ENCODE measurements around the gene WDR72.

WDR72 gene

DNA sequence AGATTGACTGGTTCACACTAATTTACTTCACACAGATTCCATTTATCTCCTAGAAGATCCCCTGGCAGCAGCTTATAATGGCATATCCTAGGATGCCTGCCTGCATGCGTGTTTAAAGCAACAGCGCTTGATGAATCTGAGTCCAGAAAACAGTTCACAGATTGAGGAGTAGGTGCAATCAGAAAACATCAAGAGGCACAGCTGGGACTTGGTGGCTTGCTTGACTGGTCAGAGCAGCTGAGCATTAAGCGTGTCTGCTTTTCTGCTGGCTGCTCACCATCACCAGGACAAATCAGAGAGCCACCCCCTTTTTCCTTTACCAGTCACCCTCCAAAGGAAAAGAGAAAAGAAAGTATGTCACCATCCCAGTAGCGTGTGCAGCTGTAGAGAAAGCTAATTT lies 223.6 kb downstream of the WDR72 start:
- DNase-seq (ENCODE audit: low read depth, low spot score), result no peak

DNA sequence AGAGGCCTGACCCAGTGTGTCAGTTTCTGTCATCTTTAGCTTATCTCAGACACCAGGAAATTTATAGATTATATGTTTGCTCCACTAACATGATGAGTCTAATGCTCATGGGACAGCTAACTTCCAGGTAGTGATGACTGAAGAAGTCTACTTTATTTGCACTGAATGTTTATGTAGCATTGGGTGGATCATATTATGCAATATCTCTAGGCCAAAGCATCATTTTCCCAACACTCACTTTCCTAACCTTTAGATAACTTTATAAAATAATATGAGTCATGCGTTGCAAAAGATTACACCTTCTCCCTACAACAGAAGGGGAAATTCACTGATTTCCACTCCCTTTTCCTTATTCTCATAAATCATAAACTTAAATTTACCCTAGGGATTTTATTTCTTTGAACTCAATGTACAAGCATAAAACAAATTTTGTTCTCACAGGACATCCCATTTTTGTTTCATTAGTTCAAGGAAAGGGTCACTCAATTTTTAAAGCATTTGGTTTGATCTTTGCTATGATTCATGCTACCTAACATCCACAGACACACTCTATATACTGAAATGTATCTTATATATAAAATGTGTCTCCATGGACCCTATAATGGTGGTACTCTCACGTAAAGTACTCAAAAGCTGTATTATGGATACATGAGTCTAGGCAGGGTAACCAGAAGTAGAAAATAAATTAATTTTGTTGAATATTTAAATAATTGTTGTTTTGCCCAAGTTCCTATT lies 225.2 kb downstream of the WDR72 start:
- no peak for DNase-seq (ENCODE audit: low read depth, low spot score)

DNA sequence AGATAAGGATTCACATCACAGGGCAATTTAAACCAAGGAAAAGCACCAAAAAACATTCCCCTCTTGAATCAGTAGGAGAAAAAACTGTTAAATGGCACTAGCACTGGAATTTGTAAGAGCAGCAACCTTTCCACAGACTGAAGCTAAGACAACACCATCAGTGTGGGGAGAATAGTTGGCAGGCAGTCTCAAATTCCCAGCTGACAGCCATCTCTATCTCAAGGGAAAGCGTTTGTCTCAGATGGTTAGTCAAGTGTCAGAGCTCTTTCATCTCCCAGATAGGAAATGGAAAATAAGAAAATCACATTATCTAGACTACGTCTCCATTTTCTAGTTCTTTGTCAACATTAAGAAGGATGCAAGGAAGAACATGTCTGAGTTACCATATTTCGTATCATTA lies 228.7 kb downstream of the WDR72 start:
- no peak for DNase-seq (ENCODE audit: low read depth, low spot score)

DNA sequence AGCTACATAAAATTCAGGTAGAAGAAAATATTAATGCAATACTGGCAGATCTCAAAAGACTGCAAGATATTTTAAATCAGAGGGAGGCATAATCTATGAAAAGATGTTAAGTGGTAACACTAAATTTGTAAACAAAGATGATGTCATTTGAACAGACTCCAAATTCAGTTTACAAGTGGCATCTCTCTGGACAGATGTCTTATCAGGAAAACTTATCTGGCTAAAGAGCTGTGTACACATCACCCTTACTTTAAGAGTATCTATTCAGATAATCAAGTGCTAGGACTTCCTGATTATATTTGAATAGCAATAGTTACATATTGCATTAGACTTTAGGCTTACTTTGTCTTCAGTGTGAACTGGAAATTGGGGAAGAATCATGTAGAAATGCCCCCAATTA lies 231.5 kb downstream of the WDR72 start:
- no peak for DNase-seq (ENCODE audit: low read depth, low spot score)

DNA sequence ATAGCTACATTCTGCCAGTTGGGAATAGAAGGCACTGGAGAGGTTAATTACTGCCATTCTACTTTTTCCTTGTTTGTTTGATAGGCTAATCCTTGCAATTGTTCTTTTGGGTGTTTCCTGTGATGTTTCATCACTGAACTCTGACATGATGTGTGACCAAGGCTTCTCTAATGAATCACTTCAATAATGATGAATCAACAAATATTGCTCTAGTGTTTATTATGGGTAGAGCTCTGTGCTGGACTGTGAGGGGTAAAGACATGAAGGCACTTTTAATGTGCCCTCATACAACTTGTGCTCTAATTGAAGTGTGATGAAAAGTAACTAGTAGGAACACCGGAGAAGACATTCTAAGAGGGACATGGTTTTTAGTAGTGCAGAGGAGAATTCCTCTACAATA lies 233.6 kb downstream of the WDR72 start:
- no peak for DNase-seq (ENCODE audit: low read depth, low spot score)

DNA sequence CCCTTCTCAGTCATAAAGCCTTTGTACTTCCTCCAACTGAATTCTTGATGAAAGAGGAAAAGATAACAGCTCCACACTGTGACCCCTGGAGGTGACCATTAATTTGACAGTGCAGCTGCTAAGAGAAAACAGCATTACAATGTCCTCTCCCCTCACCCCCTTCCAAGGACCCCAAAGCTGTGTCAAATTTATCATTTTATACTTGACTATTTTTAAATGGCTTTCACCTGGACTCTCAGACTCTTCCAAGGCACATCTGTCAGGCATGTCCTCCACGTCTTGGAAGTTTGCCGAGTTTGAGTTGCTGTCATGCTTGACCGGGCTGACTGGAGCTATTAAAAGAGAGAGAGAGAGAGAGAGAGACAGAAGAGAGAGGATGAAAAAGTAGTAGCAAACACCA lies 236.5 kb downstream of the WDR72 start:
- no peak for DNase-seq (ENCODE audit: low read depth, low spot score)

DNA sequence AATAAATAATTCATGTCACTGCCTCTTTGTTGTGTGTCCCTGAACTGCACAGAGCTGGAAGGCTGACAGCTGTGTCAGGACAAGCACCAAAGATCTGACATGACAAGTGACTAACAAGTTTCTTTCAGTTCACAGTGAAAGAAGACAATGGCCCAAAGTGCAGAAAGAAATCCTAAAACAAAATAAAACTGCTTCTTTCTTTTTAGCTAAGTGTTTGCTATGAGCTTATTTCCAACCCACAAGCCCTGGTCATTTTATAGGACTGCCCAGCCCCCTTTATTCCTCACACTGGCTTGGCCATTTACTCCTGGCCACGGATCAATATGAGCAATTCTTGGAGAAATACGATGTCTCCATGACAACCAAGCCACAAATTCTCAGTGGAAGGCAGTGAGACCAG lies 238.5 kb downstream of the WDR72 start:
- no peak for DNase-seq (ENCODE audit: low read depth, low spot score)

DNA sequence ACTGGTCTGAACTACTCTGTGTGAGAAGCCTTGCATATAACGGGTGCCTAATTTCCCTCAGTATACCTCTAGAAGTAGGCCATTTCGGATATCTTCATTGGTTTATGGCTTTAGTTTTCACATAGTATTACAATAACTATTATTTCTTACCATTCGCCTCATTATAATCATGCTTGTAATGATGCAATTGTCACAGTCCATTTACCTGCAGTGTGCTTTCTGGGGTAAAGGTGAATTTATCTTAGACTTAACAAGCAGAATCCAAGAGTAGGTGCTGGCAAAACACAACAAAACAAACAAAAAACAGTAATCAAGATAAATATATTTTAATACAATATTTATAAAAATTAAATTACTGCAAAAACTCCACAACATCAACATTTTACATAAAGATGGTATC lies 246.0 kb downstream of the WDR72 start:
- no peak for DNase-seq (ENCODE audit: low read depth, low spot score)

DNA sequence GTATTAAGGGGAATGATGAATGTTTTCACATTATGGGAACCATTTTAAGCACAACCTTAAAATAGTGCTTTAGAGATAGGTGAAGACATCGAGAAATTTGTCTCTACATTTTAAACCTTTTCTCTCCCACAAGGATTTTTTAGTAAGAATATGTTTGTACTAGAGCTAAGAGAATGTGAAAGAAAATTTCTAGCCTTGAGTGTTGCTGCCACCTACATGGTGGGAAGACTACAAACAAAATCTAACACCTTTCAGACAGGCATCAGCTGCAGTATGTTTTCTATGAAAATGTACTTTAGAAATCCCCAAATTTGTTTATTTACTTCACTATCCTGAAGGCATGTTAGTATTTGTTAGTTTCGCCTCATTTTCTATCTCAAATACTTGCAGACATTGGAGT lies 247.4 kb downstream of the WDR72 start:
- no peak for DNase-seq (ENCODE audit: low read depth, low spot score)

DNA sequence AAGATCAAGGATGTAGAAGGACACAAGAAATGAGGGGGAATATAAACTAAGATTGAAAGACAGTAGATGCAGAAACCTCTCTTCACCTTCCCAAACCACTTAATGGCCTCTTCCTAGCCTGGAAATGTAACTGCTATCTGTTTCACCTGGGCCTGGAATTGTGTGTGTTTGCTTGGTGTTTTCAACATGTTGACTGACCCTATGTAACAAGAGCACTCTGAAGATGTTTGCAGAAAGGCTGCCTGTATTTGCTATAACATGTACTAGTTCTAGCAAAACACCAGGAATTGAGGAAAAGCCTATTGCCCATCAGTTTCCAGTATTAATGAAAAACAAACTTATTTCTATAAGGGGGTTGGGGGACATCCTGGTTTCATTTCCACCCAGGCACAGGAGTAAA lies 248.3 kb downstream of the WDR72 start:
- no peak for DNase-seq (ENCODE audit: low read depth, low spot score)

DNA sequence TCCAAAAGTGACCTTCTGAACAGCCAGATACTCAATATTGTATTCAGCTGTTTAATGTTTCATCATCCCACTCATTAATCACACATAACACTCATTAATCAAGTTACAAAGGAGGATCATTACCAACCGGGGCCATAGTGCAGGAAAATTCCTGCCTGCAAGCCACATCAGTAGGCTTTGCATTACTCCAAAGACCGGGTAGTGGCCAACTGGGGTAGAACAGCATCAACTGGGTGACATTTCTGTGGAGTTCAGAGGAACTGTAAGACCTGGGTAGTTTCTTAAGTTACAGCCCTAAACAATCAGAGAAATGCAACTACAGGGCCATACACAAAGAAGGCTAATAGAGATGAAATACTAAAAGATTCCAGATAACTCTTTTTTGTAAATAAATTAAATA lies 253.1 kb downstream of the WDR72 start:
- no peak for DNase-seq (ENCODE audit: low read depth, low spot score)

DNA sequence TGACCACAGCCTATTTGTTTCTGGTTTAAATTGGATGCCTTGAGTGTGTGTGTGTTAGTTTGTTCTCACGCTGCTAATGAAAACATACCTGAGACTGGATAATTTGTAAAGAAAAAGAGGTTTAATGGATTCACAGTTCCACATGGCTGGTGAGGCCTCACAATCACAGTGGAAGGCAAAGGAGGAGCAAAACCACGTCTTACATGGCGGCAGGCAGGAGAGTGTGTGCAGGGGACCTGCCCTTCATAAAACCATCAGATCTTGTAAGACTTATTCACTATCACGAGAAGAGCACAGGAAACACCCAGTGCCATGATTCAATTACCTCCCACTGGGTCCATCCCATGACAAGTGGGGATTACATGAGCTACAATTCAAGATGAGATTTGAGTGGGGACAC lies 260.5 kb downstream of the WDR72 start:
- DNase-seq (ENCODE audit: low read depth, low spot score), result no peak

DNA sequence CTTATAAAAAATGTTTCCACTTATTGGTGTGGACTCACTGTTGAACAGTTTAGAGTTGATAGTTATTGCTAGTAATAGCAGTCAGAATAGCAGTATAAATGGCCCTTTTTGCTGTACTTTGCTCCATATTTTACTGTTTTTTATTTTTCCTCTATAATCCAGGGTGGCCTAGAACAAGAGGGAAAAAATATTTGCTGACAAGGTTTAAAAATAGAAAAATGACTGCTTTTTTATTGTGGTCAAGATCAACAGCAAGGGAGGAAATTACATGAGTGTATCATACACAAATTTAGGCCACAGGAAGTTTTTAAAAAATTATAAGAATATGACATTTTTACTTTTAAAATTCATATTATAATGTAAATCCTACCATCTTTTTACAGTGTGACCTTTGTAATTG lies 269.1 kb downstream of the WDR72 start:
- DNase-seq (ENCODE audit: low read depth, low spot score), result no peak

DNA sequence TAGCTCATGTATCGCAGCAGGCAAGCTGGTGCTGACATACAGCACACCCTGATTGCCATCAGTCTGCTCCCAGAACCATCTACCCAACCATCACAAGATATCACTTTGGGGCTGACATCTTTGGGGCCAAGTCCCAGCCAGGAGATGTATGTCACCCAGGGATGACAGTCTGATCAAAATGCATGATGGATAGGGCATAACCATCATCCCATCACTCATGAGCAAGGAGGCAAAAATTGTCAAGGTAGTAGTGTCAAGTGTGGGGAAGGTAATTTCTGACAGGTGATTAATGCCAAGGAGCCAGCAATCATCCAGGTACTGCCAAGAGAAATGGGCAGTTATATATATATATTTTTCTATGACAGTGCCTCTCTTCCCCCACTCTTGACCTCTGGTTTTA lies 277.4 kb downstream of the WDR72 start:
- DNase-seq (ENCODE audit: low read depth, low spot score), result no peak

DNA sequence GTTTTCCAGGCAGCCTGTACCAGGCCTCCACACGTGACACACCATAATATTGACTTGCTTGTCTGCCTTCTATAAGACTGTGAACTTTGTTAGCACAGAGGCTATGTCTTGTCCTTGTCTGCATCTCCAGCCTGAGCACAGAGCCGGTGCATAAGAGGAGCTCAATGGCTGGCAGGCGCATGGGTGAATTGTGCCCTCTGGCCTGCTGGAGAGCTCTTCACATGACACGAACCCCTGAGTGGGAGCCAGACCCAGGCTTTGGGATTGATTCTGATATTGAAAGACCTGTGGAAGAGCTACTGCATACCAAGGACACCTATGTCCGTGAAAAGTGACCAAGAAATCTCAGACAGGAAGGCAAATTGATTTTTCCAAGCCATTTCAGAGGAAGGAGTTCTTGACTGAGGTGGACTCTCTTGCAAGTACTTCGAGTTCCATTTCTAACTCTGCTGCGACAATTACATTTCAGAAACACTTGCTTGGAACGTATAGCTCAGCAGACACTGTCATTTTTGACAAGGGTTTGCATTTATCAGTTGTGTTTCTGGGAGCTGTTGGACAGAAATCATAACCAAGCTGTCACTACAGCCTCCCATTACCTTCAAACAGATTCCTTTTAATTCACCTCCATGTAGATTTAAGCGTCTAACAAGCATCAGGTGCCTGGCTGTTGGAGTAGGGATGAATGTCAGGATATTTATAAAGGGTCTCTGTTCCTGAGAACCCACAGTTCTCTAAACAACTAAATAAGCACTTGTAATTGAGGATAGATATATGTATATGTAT lies 281.3 kb downstream of the WDR72 start:
- DNase-seq (ENCODE audit: low read depth, low spot score), result no peak

DNA sequence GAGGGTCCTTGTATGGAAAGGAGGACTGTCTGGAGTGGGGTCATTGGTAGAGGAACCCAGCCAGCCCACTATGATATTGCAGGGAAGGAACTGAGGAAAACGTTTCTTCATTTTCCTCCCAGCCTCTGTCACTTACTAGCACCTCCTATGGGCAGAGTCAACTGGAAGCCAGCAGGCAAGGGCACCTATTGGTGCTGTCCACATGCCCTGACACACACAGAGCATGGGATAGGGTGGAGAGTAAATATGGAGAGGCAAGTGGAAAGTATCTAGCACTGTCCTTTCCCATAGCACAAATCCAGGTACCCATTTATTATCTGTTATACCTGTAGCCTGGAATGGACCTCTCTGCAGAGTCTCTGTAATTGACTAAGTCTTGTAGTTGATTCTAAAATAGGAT lies 285.6 kb downstream of the WDR72 start:
- DNase-seq (ENCODE audit: low read depth, low spot score), result no peak

DNA sequence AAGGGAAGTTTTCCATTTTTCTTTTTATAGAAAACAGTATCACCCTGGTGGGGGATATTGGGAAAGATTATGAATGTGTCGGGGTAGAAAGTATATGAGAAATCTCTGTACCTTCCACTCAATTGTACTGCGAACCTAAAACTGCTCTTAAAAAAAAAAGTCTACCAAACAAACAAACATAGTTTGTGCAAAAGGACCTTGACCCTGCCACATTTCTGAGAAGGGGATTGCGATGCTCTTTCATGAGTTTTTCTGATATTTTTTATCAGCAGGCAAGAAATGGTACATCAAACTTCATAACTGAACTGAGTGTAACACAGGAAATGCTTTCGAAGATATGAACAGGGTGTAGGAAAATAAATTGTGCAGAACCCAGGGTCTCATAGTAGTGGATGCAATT lies 286.0 kb downstream of the WDR72 start:
- DNase-seq (ENCODE audit: low read depth, low spot score), result no peak

DNA sequence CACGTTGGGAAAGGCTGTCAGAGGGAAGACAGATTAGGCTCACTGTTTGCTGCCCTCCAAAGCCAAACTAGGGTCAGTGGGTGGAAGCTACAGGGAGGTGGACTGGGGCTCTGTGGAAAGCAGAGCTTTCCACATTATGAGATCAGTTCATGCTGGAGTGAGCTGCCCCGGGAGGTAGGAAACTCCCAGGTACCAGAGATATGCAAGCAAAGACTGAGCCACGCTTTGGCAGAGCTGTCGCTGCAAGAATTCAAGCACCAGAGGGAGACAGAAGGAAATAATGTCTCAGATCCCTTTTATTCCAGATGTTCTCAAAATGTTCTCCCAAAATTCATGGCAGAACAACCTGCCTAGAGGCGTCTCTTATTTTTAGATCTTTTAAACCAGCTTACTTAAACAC lies 286.6 kb downstream of the WDR72 start:
- DNase-seq (ENCODE audit: low read depth, low spot score), result no peak

DNA sequence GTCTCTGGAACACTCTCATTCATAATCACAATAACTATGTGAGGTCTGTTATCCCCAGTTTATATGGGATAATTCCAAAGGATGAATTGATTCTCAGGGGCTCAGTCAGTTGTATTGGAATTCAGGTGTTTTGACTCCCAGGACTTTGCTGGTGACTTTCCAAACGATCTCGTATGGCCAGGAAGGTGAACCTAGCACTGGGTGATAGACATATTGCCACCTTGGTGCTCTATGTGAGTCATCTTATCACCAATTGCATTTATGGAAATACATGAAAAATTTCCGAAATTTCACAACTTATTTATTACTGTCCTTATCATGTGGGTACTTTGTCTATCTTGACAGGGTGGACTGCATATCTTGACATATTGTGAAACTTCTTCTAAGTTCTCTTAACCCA lies 287.3 kb downstream of the WDR72 start:
- no peak for DNase-seq (ENCODE audit: low read depth, low spot score)

DNA sequence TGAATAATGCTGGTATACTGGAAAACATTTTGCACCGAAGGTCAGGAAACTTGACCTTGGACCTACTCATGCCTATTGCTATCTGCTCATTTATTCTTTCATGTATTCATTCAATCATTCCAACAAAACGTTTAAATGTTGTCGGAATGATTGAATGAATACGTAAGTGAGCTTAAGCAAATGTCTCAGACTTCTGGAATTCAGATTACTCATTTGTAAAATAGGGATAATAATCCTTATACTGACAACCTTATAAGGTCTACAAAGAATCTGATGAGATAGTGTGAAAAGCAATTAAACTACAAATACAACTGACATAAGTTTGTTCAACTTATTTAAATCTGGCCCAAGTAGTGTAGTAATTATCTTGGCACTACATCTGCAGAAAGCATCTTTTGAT lies 288.7 kb downstream of the WDR72 start:
- no peak for DNase-seq (ENCODE audit: low read depth, low spot score)

DNA sequence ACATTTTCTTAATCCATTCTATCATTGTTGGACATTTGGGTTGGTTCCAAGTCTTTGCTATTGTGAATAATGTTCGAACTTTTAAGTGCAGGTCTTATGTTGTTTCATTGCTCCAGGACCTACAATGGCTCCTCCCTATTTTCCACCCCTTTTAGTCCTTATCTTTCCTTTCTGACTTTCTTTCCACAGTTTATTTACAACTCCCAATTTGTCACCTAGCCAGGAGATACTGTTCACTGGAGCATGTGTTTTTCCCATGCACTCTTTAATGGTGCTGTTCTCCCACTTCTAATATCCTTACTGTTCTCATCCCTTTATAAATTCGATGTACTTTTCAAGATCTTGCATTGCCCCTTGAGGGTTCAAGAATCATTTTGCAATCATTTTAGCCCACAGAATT lies 290.0 kb downstream of the WDR72 start:
- DNase-seq (ENCODE audit: low read depth, low spot score), result no peak
